Breast epithelium (tissue), 4 donors: ENCODE results near the gene TPPP. TPM values are rescaled to one million over a fixed set of nuclear protein-coding genes. Genes with fewer than 3 reads are reported as not detected.

Experiments
- DNase-seq, 2 donors: peaks; one replicate each; pipeline ENCODE4 v3.0.0-alpha.2; 2019; ENCODE audit warnings: low spot score in 2 of 2
- H3K27ac ChIP-seq, 2 donors: fragments of 200-600 bp; sonication (generic) in 1 of 2; one replicate each; pipeline ENCODE4 v1.5.1; 2016 to 2019; ENCODE audit warnings: mild to moderate bottlenecking in 1 of 2
- H3K27me3 ChIP-seq, 2 donors: fragments of 200-600 bp; sonication (generic) in 1 of 2; one replicate each; pipeline versions ENCODE4 v1.5.1 to v1.6.0; 2017 to 2019; ENCODE audit warnings: control low read depth in 1 of 2, mild to moderate bottlenecking in 1 of 2
- H3K36me3 ChIP-seq: fragments of 200-600 bp; one replicate; pipeline ENCODE4 v1.5.1; 2019
- H3K4me1 ChIP-seq, 2 donors: fragments of 200-600 bp; sonication (generic); one replicate each; pipeline ENCODE4 v1.5.1; 2016 to 2019; ENCODE audit warnings: control low read depth in 1 of 2
- H3K4me3 ChIP-seq, 3 donors: fragments of 200-600 bp; sonication (generic); 1 replicate in 2 of 3; 2 replicates in 1 of 3; pipeline ENCODE4 v1.5.1; 2016 to 2019; ENCODE audit warnings: mild to moderate bottlenecking in 3 of 3, moderate library complexity in 2 of 3
- H3K9me3 ChIP-seq, 2 donors: fragments of 200-600 bp; sonication (generic) in 1 of 2; one replicate each; pipeline ENCODE4 v1.5.1; 2016 to 2019; ENCODE audit warnings: control low read depth in 1 of 2
- POLR2A ChIP-seq: fragments of 450-650 bp; IDR thresholded peaks from one replicate; pipeline ENCODE4 v1.6.1; 2016; ENCODE audit warnings: antibody characterized with exemption, mild to moderate bottlenecking, moderate library complexity
- POLR2AphosphoS5 ChIP-seq, 3 donors: sonication (generic); formaldehyde crosslinking; IDR thresholded peaks; one replicate each; pipeline ENCODE4 v1.6.1; 2017; ENCODE audit warnings: antibody characterized with exemption in 3 of 3
- intact Hi-C: fragments of 100-400 bp; cut with DNase I; formaldehyde crosslinking; loops from one replicate; pipeline ENCODE4 v1.15.1; 2023; ENCODE audit warnings: low total_unique reads
- total RNA-seq, 3 donors: library from RNA; depleted of rRNA; stranded (reverse); fragments of >200 nt; gene quantifications; one replicate each; pipeline ENCODE4 v1.1.0, GENCODE V29; 2016
- TF ChIP-seq, protein P1 (sequence below), 3 donors: fragments of 450-650 bp; IDR thresholded peaks; one replicate each; pipeline ENCODE4 v1.5.1; 2016 to 2017; ENCODE audit warnings: antibody characterized with exemption in 3 of 3, mild to moderate bottlenecking in 3 of 3, moderate library complexity in 3 of 3

Gene TPPP
- total RNA-seq, 3 donors from 2014 or later: 2.9 to 4.3 (median 3.4) TPM

DNA sequence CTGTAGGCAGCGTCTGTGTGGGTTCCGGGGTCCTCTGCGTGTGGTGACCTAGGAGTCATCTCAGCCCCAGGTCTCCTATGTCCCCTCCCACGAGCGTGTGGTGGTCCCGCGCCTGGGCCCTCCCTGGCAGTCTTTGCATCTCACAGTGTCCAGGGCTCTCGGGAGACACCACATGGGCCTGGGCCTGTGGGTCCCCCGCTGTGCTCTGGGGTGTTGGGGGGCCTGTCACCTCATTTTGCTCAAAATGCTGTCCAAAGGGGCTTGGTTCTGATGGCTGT lies 54.0 kb downstream of the TPPP start:
- DNase-seq: no peak
- no peaks in the 10 kb centered on the region for H3K9me3 ChIP-seq
- no peaks in the 10 kb centered on the region for H3K36me3 ChIP-seq
- H3K27me3 ChIP-seq: no peaks in the 10 kb centered on the region
- H3K4me1 ChIP-seq: no peaks in the 10 kb centered on the region
- TF ChIP-seq POLR2AphosphoS5 (IDR thresholded peaks at IDR 0.05) (no peak), POLR2A (no peak)
- TF ChIP-seq, protein P1, sequence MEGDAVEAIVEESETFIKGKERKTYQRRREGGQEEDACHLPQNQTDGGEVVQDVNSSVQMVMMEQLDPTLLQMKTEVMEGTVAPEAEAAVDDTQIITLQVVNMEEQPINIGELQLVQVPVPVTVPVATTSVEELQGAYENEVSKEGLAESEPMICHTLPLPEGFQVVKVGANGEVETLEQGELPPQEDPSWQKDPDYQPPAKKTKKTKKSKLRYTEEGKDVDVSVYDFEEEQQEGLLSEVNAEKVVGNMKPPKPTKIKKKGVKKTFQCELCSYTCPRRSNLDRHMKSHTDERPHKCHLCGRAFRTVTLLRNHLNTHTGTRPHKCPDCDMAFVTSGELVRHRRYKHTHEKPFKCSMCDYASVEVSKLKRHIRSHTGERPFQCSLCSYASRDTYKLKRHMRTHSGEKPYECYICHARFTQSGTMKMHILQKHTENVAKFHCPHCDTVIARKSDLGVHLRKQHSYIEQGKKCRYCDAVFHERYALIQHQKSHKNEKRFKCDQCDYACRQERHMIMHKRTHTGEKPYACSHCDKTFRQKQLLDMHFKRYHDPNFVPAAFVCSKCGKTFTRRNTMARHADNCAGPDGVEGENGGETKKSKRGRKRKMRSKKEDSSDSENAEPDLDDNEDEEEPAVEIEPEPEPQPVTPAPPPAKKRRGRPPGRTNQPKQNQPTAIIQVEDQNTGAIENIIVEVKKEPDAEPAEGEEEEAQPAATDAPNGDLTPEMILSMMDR (IDR thresholded peaks at IDR 0.05): no peak
- H3K4me3 ChIP-seq: no peak overlapping the region
- intact Hi-C loops: no loop called here
- H3K27ac ChIP-seq: no peak overlapping the region

DNA sequence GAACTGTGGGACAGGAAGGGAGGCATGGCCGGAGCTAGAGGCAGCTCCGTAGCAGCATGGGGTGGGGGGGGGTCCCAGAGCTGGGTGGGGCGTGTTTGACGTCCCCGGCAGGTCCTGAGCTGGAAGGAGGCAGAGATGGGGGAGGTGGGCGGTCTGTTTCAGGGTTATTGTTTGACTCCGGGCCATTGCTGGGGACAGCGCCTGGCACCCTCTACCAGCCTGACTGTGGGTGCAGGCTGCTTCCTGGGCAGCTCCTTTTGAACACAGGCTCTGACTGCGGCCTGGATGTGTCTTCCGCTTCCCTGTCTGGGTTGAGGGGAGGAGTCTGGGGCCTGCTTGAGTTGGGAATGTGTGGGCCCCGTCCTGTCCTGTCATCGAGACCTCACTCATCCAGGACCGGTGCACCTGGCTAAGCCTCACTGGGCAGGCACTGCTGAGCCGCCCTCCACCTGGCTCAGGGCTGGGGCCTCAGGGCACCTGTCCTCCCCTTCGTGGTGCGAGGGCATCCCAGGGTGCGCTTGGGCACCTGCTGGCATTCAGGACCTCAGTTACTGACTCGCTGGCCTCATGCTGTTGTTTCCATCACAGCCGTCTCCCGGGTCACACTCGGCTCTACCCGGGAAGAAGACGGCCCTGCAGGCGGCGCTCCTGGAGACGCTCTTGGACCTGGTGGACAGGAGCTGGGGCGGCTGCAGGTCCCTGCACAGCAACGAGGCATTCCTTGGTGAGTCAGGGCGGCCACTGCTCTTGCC lies 54.5 kb downstream of the TPPP start:
- TF ChIP-seq POLR2AphosphoS5 (IDR thresholded peaks at IDR 0.05) (no peak), POLR2A (no peak)
- TF ChIP-seq, protein P1 (IDR thresholded peaks at IDR 0.05): no peak
- DNase-seq: no peak
- H3K9me3 ChIP-seq: no peaks in the 10 kb centered on the region
- no peaks in the 10 kb centered on the region for H3K4me1 ChIP-seq
- no peaks in the 10 kb centered on the region for H3K36me3 ChIP-seq
- intact Hi-C loops: no loop called here
- H3K27me3 ChIP-seq: no peaks in the 10 kb centered on the region
- no peak overlapping the region for H3K4me3 ChIP-seq
- no peak overlapping the region for H3K27ac ChIP-seq

DNA sequence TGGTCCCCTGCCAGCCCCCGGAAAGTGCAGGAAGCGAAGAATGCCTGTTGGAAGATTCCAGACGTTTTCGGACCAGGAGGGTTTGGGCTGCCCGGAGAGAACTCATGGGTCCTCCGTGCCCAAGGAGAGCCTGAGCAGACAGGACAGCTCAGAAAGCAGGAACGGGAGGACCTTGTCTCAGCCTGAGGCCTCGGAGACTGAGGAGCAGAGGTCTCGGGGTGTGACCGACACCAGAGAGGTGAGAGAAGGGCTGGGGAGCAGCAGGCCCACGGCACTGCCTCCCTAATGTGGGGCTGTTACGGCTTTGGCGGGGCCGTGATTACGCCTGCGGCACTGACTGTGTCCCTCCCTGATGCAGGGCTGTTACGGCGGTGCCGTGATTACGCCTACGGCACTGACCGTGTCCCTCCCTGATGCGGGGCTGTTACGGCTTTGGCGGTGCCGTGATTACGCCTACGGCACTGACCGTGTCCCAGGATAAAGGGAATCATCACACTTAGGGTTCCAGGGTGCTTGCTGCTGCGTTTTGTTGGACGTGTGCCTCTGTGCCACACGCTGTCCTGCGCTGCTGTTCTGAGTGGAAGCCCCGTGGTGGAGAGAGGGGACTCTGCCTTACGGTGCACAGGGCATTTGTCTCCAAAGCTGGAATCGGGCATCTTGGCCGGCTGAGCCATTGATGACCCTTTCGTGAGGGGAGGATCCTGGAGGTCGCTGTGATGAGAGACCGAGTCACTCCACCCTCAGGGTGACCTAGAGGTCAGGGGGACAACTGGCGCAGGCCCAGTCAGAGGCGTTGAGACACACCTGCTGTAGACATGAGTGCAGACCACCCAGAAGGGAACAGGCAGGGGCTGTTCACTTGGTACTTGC lies 55.3 kb downstream of the TPPP start:
- TF ChIP-seq POLR2AphosphoS5 (IDR thresholded peaks at IDR 0.05): no peak
- TF ChIP-seq, protein P1 (IDR thresholded peaks at IDR 0.05): no peak
- TF ChIP-seq POLR2A: no peak
- Histone ChIP-seq H3K9me3 (no peaks in the 10 kb centered on the region), H3K4me1 (no peaks in the 10 kb centered on the region), H3K27me3 (no peaks in the 10 kb centered on the region), H3K4me3 (no peak overlapping the region), H3K36me3 (no peaks in the 10 kb centered on the region), H3K27ac (no peak overlapping the region)
- intact Hi-C loops: no loop called here
- no peak for DNase-seq

DNA sequence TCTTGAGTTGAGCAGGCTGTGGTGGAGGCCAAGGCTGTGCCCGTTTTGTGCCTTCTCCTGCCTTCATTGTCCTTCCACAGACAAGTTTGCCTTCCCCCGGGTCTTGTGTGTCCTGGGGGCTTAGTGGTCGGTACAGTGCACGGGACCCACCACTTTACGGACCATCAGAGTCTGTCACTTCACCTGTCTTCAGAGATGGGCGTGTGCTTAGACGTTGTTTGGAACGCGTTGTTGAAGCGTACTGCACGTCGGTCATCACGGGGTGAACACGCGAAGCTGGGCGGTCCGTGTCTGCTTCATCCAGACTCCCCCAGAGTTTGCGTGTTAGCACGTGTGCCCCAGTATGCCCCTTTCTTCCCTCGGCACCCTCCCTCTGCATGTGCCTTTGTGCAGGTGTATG lies 56.2 kb downstream of the TPPP start:
- intact Hi-C loops: no loop called here
- H3K4me1 ChIP-seq: no peaks in the 10 kb centered on the region
- no peak for DNase-seq
- no peak overlapping the region for H3K4me3 ChIP-seq
- H3K27ac ChIP-seq: no peak overlapping the region
- no peaks in the 10 kb centered on the region for H3K9me3 ChIP-seq
- no peaks in the 10 kb centered on the region for H3K36me3 ChIP-seq
- no peaks in the 10 kb centered on the region for H3K27me3 ChIP-seq
- TF ChIP-seq, protein P1 (IDR thresholded peaks at IDR 0.05): no peak
- no peak for TF ChIP-seq POLR2A
- TF ChIP-seq POLR2AphosphoS5 (IDR thresholded peaks at IDR 0.05): no peak
